ENCODE data around the gene OSGEPL1. TPM values are rescaled to one million over a fixed set of nuclear protein-coding genes. Genes with fewer than 3 reads are reported as not detected.

The OSGEPL1 gene
- total RNA-seq, 5 donors from 2014 or later (not counting 1 experiment from before 2014, with no cell fraction given) = 5.5 to 15.3 (median 13.9) TPM

DNA sequence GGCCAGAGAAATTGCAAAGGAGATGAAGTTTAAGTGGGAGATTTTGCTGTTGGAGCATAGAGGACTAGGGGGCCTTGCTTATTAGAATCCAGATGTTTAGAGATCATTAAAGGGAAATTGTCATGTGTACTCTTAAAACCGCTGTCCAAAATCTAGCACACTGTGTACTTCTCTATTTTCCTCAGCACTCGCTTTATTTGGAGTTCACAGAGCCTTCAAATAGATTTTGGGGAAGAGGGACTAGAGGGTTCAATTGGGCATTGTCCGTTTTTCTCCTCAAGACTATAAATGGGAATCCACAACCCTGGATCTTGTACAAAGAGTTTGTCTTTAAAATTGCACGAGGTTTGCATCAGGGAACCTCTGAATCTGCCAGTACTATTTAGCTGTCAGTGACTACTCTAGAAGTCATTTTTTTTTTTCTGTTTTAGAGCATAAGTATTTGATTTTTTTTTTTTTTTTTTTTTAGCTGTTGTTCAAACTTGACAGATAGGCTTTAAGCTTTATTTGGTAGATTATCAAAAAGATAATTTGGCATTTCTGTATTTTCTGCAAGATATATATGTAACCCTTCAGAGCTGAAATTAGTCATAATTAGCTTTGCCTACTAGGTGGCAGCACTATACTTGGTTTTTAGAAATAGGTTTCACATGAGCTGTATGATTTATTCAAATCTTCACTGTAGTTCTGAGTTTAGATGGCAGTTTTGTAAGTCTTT, 35.9 kb upstream of the OSGEPL1 start:
- DNase-seq (peak in 1 of 35 experiments; percentile 21), ATAC-seq (replicated peaks in 1 of 4) (no peak)
- CTCF ChIA-PET = interaction anchor here (0.6 to 1.1 kb wide), 11 partner anchors 9 to 532 kb away, joined by 3 to 10 read pairs (median 4); partner anchors contain the start of genes ASNSD1 (in 1 of the 2) and OSGEPL1 (in 1 of the 2)
- Histone ChIP-seq H3K4me3 (ENCODE audit: control insufficient read depth in 1 of 2, extremely low read depth in 1 of 2, low read length in 1 of 2) (no peak overlapping the region), H3K9me3 (no peaks in the 10 kb centered on the region), H3K27me3 (replicated peaks in 1 of 2; ENCODE audit: control insufficient read depth in 2 of 2, extremely low read depth in 1 of 2, insufficient read depth in 2 of 2, low read length in 1 of 2) (no peaks in the 10 kb centered on the region), H3K36me3 (ENCODE audit: control insufficient read depth in 2 of 2, extremely low read depth in 1 of 2, insufficient read depth in 1 of 2, low read length in 1 of 2) (peaks cover 0 to 30% of the 10 kb centered on the region in 2 donors), H3K4me1 (ENCODE audit: control insufficient read depth in 1 of 2, extremely low read depth in 1 of 2, insufficient read depth in 2 of 2, low read length in 2 of 2) (no peaks in the 10 kb centered on the region), H3K27ac (ENCODE audit: low read length) (no peak overlapping the region)
- no peaks in the 10 kb centered on the region for H3K9me3 Mint-ChIP-seq
- H3K27ac Mint-ChIP-seq = no peak overlapping the region
- POLR2A ChIA-PET = interaction anchor here (0.5 to 0.7 kb wide), 7 partner anchors 11 to 1260 kb away, joined by 3 to 8 read pairs (median 4); partner anchors contain the start of genes OSGEPL1 (in 1 of the 2) and SLC40A1 (in 1 of the 2)
- no peaks in the 10 kb centered on the region for H3K27me3 Mint-ChIP-seq
- WGBS (ENCODE audit: insufficient coverage) = no CpG with 5 or more reads among the region's 4 CpGs
- H3K4me3 Mint-ChIP-seq = no peak overlapping the region
- peaks cover 32% of the 10 kb centered on the region for H3K36me3 Mint-ChIP-seq
- peaks cover 0 to 5% (median 4%) of the 10 kb centered on the region in 3 donors for H3K4me1 Mint-ChIP-seq

DNA sequence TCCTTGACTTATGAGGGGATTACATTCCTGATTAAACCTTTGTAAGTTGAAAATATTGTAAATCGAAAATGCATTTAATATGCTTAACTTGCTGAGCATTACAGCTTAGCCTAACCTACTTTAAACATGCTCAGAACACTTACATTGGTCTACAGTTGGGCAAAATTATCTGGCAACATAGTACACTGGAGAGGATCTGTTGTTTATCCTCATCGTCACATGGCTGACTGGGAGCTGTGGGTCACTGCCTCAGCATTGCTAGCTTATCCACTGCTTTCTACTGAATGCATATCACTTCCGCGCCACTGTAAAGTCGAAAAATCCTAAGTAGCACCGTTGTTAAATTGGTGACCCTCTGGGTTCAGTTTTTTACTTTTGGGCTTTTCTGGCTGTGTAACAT, 35.3 kb upstream of the OSGEPL1 start:
- ChIA-PET CTCF (interaction anchor here in 1 of 2 donors (1.1 kb wide), 1 partner anchor 47 kb away, joined by 3 read pairs; no protein-coding TSS in a partner anchor), POLR2A (interaction anchor here in 1 of 2 donors (0.6 kb wide), 1 partner anchor 235 kb away, joined by 3 read pairs; no protein-coding TSS in a partner anchor)
- no peak for ATAC-seq (replicated peaks in 1 of 4)
- H3K36me3 ChIP-seq (ENCODE audit: control insufficient read depth in 2 of 2, extremely low read depth in 1 of 2, insufficient read depth in 1 of 2, low read length in 1 of 2) = peaks cover 0 to 30% of the 10 kb centered on the region in 2 donors
- no peak overlapping the region for H3K27ac Mint-ChIP-seq
- no peaks in the 10 kb centered on the region for H3K27me3 Mint-ChIP-seq
- no peak overlapping the region for H3K4me3 Mint-ChIP-seq
- H3K9me3 Mint-ChIP-seq = no peaks in the 10 kb centered on the region
- no peak overlapping the region for H3K27ac ChIP-seq (ENCODE audit: low read length)
- H3K4me1 ChIP-seq (ENCODE audit: control insufficient read depth in 1 of 2, extremely low read depth in 1 of 2, insufficient read depth in 2 of 2, low read length in 2 of 2) = no peaks in the 10 kb centered on the region
- WGBS (ENCODE audit: insufficient coverage) = 100% methylated on average over 2 of the region's 6 CpGs
- H3K4me3 ChIP-seq (ENCODE audit: control insufficient read depth in 1 of 2, extremely low read depth in 1 of 2, low read length in 1 of 2) = no peak overlapping the region
- peaks cover 0 to 5% (median 4%) of the 10 kb centered on the region in 3 donors for H3K4me1 Mint-ChIP-seq
- no peaks in the 10 kb centered on the region for H3K9me3 ChIP-seq
- no peak for DNase-seq
- H3K27me3 ChIP-seq (replicated peaks in 1 of 2; ENCODE audit: control insufficient read depth in 2 of 2, extremely low read depth in 1 of 2, insufficient read depth in 2 of 2, low read length in 1 of 2) = no peaks in the 10 kb centered on the region
- peaks cover 37% of the 10 kb centered on the region for H3K36me3 Mint-ChIP-seq

DNA sequence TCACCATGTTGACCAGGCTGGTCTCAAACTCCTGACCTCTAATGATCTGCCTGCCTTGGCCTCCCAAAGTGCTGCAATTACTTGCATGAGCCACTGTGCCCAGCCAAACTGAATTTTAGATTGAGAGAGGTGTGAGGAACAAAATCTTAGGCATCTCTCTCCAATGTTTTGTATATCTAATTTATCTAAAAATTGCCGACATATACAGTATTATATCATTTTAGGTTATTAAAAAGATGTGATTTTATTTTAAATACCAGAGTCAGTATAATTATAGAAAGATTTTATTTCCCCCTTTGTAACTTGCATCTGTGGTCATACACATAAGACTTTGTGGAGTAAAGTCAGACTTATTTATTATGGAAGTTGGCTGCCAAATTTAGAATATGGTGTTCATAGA, 31.7 kb upstream of the OSGEPL1 start:
- Mint-ChIP-seq H3K27ac (no peak overlapping the region), H3K4me1 (peaks cover 10 to 13% (median 12%) of the 10 kb centered on the region in 3 donors), H3K27me3 (no peaks in the 10 kb centered on the region), H3K36me3 (peaks cover 26% of the 10 kb centered on the region), H3K9me3 (no peaks in the 10 kb centered on the region), H3K4me3 (no peak overlapping the region)
- Histone ChIP-seq H3K4me3 (ENCODE audit: control insufficient read depth in 1 of 2, extremely low read depth in 1 of 2, low read length in 1 of 2) (no peak overlapping the region), H3K9me3 (no peaks in the 10 kb centered on the region), H3K36me3 (ENCODE audit: control insufficient read depth in 2 of 2, extremely low read depth in 1 of 2, insufficient read depth in 1 of 2, low read length in 1 of 2) (peaks cover 0 to 29% of the 10 kb centered on the region in 2 donors), H3K4me1 (ENCODE audit: control insufficient read depth in 1 of 2, extremely low read depth in 1 of 2, insufficient read depth in 2 of 2, low read length in 2 of 2) (no peaks in the 10 kb centered on the region), H3K27me3 (replicated peaks in 1 of 2; ENCODE audit: control insufficient read depth in 2 of 2, extremely low read depth in 1 of 2, insufficient read depth in 2 of 2, low read length in 1 of 2) (no peaks in the 10 kb centered on the region), H3K27ac (ENCODE audit: low read length) (no peak overlapping the region)
- ChIA-PET CTCF (no interaction called here), POLR2A (no interaction called here)
- DNase-seq (no peak), ATAC-seq (replicated peaks in 1 of 4) (no peak)
- WGBS (ENCODE audit: insufficient coverage) = no CpG with 5 or more reads among the region's 1 CpG

DNA sequence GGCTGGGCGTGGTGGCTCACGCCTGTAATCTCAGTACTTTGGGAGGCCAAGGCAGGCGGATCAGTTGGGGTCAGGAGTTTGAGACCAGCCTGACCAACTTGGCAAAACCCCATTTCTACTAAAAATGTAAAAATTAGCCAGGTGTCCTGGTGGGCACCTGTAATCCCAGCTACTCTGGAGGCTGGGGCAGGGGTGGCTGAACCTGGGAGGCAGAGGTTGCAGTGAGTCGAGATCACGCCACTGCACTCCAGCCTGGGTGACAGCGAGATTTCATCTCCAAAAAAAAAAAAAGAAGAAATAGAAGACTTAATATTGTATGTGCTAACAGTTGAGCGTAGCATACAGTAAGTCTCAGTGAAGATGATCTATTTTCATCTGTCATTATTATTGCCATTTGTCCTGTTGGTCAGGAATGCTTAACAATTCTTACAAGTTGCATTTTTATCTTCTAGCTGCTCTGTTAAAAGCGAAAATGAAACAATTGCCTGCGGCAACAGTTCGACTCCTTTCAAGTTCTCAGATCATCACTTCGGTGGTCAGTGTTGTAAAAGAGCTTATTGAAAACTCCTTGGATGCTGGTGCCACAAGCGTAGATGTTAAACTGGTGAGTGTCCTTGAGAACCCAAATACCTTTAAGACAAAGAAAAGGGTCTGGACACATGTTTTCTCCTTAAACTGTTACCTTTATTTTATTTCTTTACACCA, 28.9 kb upstream of the OSGEPL1 start:
- Mint-ChIP-seq H3K9me3 (no peaks in the 10 kb centered on the region), H3K36me3 (peaks cover 19% of the 10 kb centered on the region), H3K4me1 (peaks cover 13 to 19% (median 19%) of the 10 kb centered on the region in 3 donors), H3K4me3 (peak overlapping the region; percentile 29 to 63 (median 52)), H3K27me3 (no peaks in the 10 kb centered on the region), H3K27ac (peak overlapping the region; percentile 76 to 84)
- POLR2A ChIA-PET = interaction anchor here in 1 of 2 donors (0.6 kb wide), 1 partner anchor 81 kb away, joined by 3 read pairs; no protein-coding TSS in a partner anchor
- Histone ChIP-seq H3K4me1 (ENCODE audit: control insufficient read depth in 1 of 2, extremely low read depth in 1 of 2, insufficient read depth in 2 of 2, low read length in 2 of 2) (no peaks in the 10 kb centered on the region), H3K9me3 (no peaks in the 10 kb centered on the region), H3K27me3 (replicated peaks in 1 of 2; ENCODE audit: control insufficient read depth in 2 of 2, extremely low read depth in 1 of 2, insufficient read depth in 2 of 2, low read length in 1 of 2) (no peaks in the 10 kb centered on the region), H3K36me3 (ENCODE audit: control insufficient read depth in 2 of 2, extremely low read depth in 1 of 2, insufficient read depth in 1 of 2, low read length in 1 of 2) (peaks cover 0 to 21% of the 10 kb centered on the region in 2 donors), H3K4me3 (ENCODE audit: control insufficient read depth in 1 of 2, extremely low read depth in 1 of 2, low read length in 1 of 2) (peak overlapping the region in 1 of 2 donors; percentile 30), H3K27ac (ENCODE audit: low read length) (peak overlapping the region; percentile 73)
- ATAC-seq (replicated peaks in 1 of 4) (peak in 2 of 4 experiments; percentile 43 to 55), DNase-seq (peak in 5 of 35 experiments; percentile 2 to 65 (median 5))
- 81% methylated on average over 4 of the region's 12 CpGs for WGBS (ENCODE audit: insufficient coverage)
- CTCF ChIA-PET = interaction anchor here (0.6 to 1.1 kb wide), 3 partner anchors 10 to 378 kb away, joined by 3 to 4 read pairs (median 3); partner anchors contain the start of gene OSGEPL1 (in 1 of the 2)

DNA sequence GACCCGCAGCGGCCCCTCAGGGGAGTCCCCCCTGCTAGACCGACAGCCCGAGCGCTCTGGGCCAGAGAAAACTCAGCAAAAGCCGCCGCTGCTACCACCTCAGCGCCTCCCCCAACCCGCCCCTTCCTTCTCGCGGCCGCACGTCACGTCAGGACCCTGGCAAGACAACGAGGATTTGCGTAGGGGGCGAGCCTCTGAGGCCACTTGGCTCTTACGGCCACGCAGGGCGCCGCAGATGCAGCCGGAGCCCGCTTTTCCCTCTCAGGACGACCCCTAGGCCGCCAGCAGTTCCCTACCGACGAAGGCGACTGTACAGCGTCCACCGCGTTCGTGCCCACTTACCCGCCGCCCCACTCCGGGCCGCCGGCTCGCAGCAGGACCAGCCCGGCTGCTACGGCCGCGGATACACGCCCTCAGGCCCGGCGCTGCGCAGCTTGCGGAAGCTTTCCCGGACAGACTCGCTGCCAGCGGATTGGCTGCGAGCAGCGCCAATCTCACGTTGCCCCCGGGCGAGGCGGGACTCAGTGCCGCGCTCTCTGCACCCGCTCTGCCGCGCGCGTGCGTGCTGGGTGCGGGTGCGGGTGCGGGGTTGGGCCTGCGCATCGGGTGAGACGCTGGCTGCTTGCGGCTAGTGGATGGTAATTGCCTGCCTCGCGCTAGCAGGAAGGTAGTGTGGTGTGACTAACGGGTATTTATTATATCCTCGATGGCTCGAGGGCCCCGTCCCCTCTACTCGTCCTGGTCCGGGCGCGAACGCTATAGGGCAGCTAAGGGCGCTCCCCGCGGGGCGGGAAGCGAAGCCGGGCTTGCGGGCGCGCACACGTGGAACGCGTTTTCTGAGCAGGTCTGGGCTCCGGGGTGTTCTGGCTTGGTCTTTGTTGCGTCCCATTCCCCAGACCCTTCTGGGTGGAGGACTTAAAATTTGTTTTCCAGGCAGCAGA, 21.6 kb upstream of the OSGEPL1 start, which contains the start of the genes ORMDL1 and PMS1:
TSS of gene ORMDL1 (minus strand) at position 413 of the 941 bp plus-strand sequence. CDS start 1,744 bp downstream, outside the sequence.
TSS of gene PMS1 (plus strand) at position 524 of the 941 bp plus-strand sequence. CDS start 7,360 bp downstream, outside the sequence.
- Histone ChIP-seq H3K27ac (ENCODE audit: low read length) (peak within 1 kb of the TSS; percentile 94), H3K27me3 (replicated peaks in 1 of 2; ENCODE audit: control insufficient read depth in 2 of 2, extremely low read depth in 1 of 2, insufficient read depth in 2 of 2, low read length in 1 of 2) (no peaks in the 10 kb centered on the region), H3K36me3 (ENCODE audit: control insufficient read depth in 2 of 2, extremely low read depth in 1 of 2, insufficient read depth in 1 of 2, low read length in 1 of 2) (peaks cover 0 to 13% of the 10 kb centered on the region in 2 donors), H3K4me1 (ENCODE audit: control insufficient read depth in 1 of 2, extremely low read depth in 1 of 2, insufficient read depth in 2 of 2, low read length in 2 of 2) (peaks cover 16 to 21% of the 10 kb centered on the region in 2 experiments), H3K4me3 (ENCODE audit: control insufficient read depth in 1 of 2, extremely low read depth in 1 of 2, low read length in 1 of 2) (peak within 1 kb of the TSS; percentile 74 to 81), H3K9me3 (no peaks in the 10 kb centered on the region)
- peak; percentile 89 to 97 (median 93) for DNase-seq
- under 1% methylated on average over 92 of the region's 96 CpGs for WGBS (ENCODE audit: insufficient coverage)
- Mint-ChIP-seq H3K4me3 (peak within 1 kb of the TSS; percentile 92 to 93 (median 92)), H3K9me3 (no peaks in the 10 kb centered on the region), H3K36me3 (peaks cover 39% of the 10 kb centered on the region), H3K4me1 (peaks cover 57 to 67% (median 65%) of the 10 kb centered on the region in 3 donors), H3K27ac (peak within 1 kb of the TSS; percentile 90 to 93), H3K27me3 (no peaks in the 10 kb centered on the region)
- peak; percentile 92 to 95 (median 93) for ATAC-seq (replicated peaks in 1 of 4)
- ChIA-PET POLR2A (interaction anchor here (0.6 to 2.3 kb wide), 4 partner anchors 21 to 344 kb away, joined by 3 to 15 read pairs (median 4); partner anchors contain the start of gene OSGEPL1 (in 2 of the 2)), CTCF (interaction anchor here in 1 of 2 donors (0.6 to 3.2 kb wide), 4 partner anchors 14 to 245 kb away, joined by 3 to 29 read pairs (median 4); partner anchors contain the start of gene OSGEPL1)

Measured in T-cell (primary cell).